Upper lobe of right lung (tissue), 1 donor: Measurements from ENCODE around the gene PTK7. TPM values are rescaled to one million over a fixed set of nuclear protein-coding genes. Genes with fewer than 3 reads are reported as not detected.
A peak's percentile ranks its signal among the peaks of the same experiment; 100 is the strongest.

Source experiments
- ATAC-seq: fragments of 200-7000 bp; cut with Tn5 transposase; one replicate; pipeline ENCODE4 v1.9.1; 2020; ENCODE audit warnings: mild to moderate bottlenecking, moderate library complexity
- DNase-seq: peaks from one replicate; pipeline ENCODE4 v3.0.0-alpha.2; 2020
- H3K27ac ChIP-seq: fragments of 200-600 bp; one replicate; pipeline ENCODE4 v1.8.0; 2022
- H3K27me3 ChIP-seq: fragments of 200-600 bp; one replicate; pipeline ENCODE4 v1.8.0; 2022; ENCODE audit warnings: mild to moderate bottlenecking
- H3K36me3 ChIP-seq: fragments of 200-600 bp; one replicate; pipeline ENCODE4 v1.8.0; 2022
- H3K4me1 ChIP-seq: fragments of 200-600 bp; one replicate; pipeline ENCODE4 v1.8.0; 2022
- H3K4me3 ChIP-seq: fragments of 200-600 bp; one replicate; pipeline ENCODE4 v1.8.0; 2022; ENCODE audit warnings: mild to moderate bottlenecking
- H3K9me3 ChIP-seq: fragments of 200-600 bp; one replicate; pipeline ENCODE4 v1.8.0; 2022
- CTCF ChIP-seq: fragments of 200-600 bp; IDR thresholded peaks from one replicate; pipeline ENCODE4 v1.8.0; 2022; ENCODE audit warnings: antibody characterized with exemption
- intact Hi-C: fragments of 100-400 bp; cut with DNase I; formaldehyde crosslinking; loops from one replicate; pipeline ENCODE4 v1.11.0; 2022
- total RNA-seq: library from RNA; stranded (reverse); fragmentation: NEBNext Ultra II Directional; extraction: Animal tissue kit (Norgen Biotek cat#: 25700); gene quantifications from one replicate; pipeline ENCODE4 v1.2.1, GENCODE V29; 2021
- donor health status: DM: no; HTN: yes; CAD: no; lungs with severe emphysema.

PTK7 gene
- total RNA-seq, 1 donor from 2014 or later = 97.1 TPM

GRCh38 chr6:43184268-43184985, 108.3 kb downstream of the PTK7 start:
- ATAC-seq (no peak), DNase-seq (no peak)
- H3K27ac ChIP-seq = no peak overlapping the region
- H3K9me3 ChIP-seq = no peaks in the 10 kb centered on the region
- no peak overlapping the region for H3K4me3 ChIP-seq
- intact Hi-C loops = no loop called here
- H3K4me1 ChIP-seq = peaks cover 14% of the 10 kb centered on the region
- H3K36me3 ChIP-seq = peaks cover 45% of the 10 kb centered on the region
- no peak for TF ChIP-seq CTCF
- H3K27me3 ChIP-seq = no peaks in the 10 kb centered on the region

- peaks cover 14% of the 10 kb centered on the region for H3K4me1 ChIP-seq
- TF ChIP-seq CTCF = no peak
- DNase-seq (no peak), ATAC-seq (no peak)
- no peaks in the 10 kb centered on the region for H3K9me3 ChIP-seq
- peaks cover 37% of the 10 kb centered on the region for H3K36me3 ChIP-seq
- no peak overlapping the region for H3K4me3 ChIP-seq
- intact Hi-C loops = no loop called here
- H3K27me3 ChIP-seq = no peaks in the 10 kb centered on the region
- no peak overlapping the region for H3K27ac ChIP-seq
Measured at GRCh38 chr6:43185391-43185985, 109.4 kb downstream of the PTK7 start.

- Histone ChIP-seq H3K9me3 (no peaks in the 10 kb centered on the region), H3K27ac (no peak overlapping the region), H3K36me3 (peaks cover 35% of the 10 kb centered on the region), H3K27me3 (no peaks in the 10 kb centered on the region), H3K4me1 (peaks cover 14% of the 10 kb centered on the region), H3K4me3 (no peak overlapping the region)
- intact Hi-C loops = no loop called here
- no peak for TF ChIP-seq CTCF
- DNase-seq = peak; percentile 29
- ATAC-seq = no peak
Measured at GRCh38 chr6:43186019-43186418, 109.9 kb downstream of the PTK7 start.

GRCh38 chr6:43186706-43187105, 110.6 kb downstream of the PTK7 start:
- Histone ChIP-seq H3K4me3 (no peak overlapping the region), H3K36me3 (peaks cover 35% of the 10 kb centered on the region), H3K4me1 (peaks cover 10% of the 10 kb centered on the region), H3K9me3 (no peaks in the 10 kb centered on the region), H3K27ac (no peak overlapping the region), H3K27me3 (no peaks in the 10 kb centered on the region)
- intact Hi-C loops = no loop called here
- no peak for ATAC-seq
- DNase-seq = peak; percentile 29
- no peak for TF ChIP-seq CTCF

GRCh38 chr6:43187821-43188220, 111.7 kb downstream of the PTK7 start:
- H3K4me1 ChIP-seq = peaks cover 6% of the 10 kb centered on the region
- no peaks in the 10 kb centered on the region for H3K27me3 ChIP-seq
- no peak overlapping the region for H3K4me3 ChIP-seq
- H3K27ac ChIP-seq = no peak overlapping the region
- peaks cover 42% of the 10 kb centered on the region for H3K36me3 ChIP-seq
- no peak for TF ChIP-seq CTCF
- DNase-seq (no peak), ATAC-seq (no peak)
- intact Hi-C loops = no loop called here
- no peaks in the 10 kb centered on the region for H3K9me3 ChIP-seq
